ENCODE measurements around the gene SLC10A2. TPM values are rescaled to one million over a fixed set of nuclear protein-coding genes. Genes with fewer than 3 reads are reported as not detected.

The SLC10A2 gene
- total RNA-seq, 6 experiments from 2014 or later = not detected

GRCh38 chr13:103066781-103067345 is 646 bp upstream of the SLC10A2 start:
- no peak overlapping the region for H3K27ac Mint-ChIP-seq
- no peaks in the 10 kb centered on the region for H3K36me3 Mint-ChIP-seq (ENCODE audit: low read depth)
- no peak for TF ChIP-seq CTCF (IDR thresholded peaks at IDR 0.05)
- no peaks in the 10 kb centered on the region for H3K27me3 Mint-ChIP-seq (ENCODE audit: insufficient read depth)
- DNase-seq = no peak
- H3K4me3 Mint-ChIP-seq = no peak overlapping the region
- no peaks in the 10 kb centered on the region for H3K4me1 Mint-ChIP-seq (ENCODE audit: low read depth)
- H3K9me3 Mint-ChIP-seq = peaks cover 30% of the 10 kb centered on the region

- Mint-ChIP-seq H3K4me3 (no peak overlapping the region), H3K9me3 (peaks cover 36% of the 10 kb centered on the region), H3K27ac (no peak overlapping the region), H3K36me3 (ENCODE audit: low read depth) (no peaks in the 10 kb centered on the region), H3K27me3 (ENCODE audit: insufficient read depth) (no peaks in the 10 kb centered on the region; the same call in 1 of the 2 replicates), H3K4me1 (ENCODE audit: low read depth) (no peaks in the 10 kb centered on the region)
- TF ChIP-seq CTCF (IDR thresholded peaks at IDR 0.05) = no peak
- no peak for DNase-seq
Measured at GRCh38 chr13:103063376-103063775, 2.8 kb downstream of the SLC10A2 start.

GRCh38 chr13:103062079-103062478 is 4.1 kb downstream of the SLC10A2 start:
- no peak overlapping the region for H3K4me3 Mint-ChIP-seq
- H3K9me3 Mint-ChIP-seq = peaks cover 36% of the 10 kb centered on the region

GRCh38 chr13:103056008-103056407 is 10.2 kb downstream of the SLC10A2 start:
- Mint-ChIP-seq H3K4me3 (no peak overlapping the region), H3K4me1 (ENCODE audit: low read depth) (no peaks in the 10 kb centered on the region), H3K36me3 (ENCODE audit: low read depth) (no peaks in the 10 kb centered on the region; the same call in 1 of the 2 replicates), H3K27ac (no peak overlapping the region), H3K9me3 (peaks cover 58% of the 10 kb centered on the region), H3K27me3 (ENCODE audit: insufficient read depth) (no peaks in the 10 kb centered on the region)
- no peak for TF ChIP-seq CTCF (IDR thresholded peaks at IDR 0.05)
- no peak for DNase-seq

More at GRCh38 chr13:103062079-103062478, 4.1 kb downstream of the SLC10A2 start:
- no peak for TF ChIP-seq CTCF (IDR thresholded peaks at IDR 0.05)
- DNase-seq = no peak
- no peaks in the 10 kb centered on the region for H3K4me1 Mint-ChIP-seq (ENCODE audit: low read depth)
- H3K36me3 Mint-ChIP-seq (ENCODE audit: low read depth) = no peaks in the 10 kb centered on the region
- no peak overlapping the region for H3K27ac Mint-ChIP-seq
- no peaks in the 10 kb centered on the region; the same call in 1 of the 2 replicates for H3K27me3 Mint-ChIP-seq (ENCODE audit: insufficient read depth)

GRCh38 chr13:103055166-103055565 is 11.1 kb downstream of the SLC10A2 start:
- Mint-ChIP-seq H3K27ac (no peak overlapping the region), H3K4me3 (no peak overlapping the region), H3K27me3 (ENCODE audit: insufficient read depth) (no peaks in the 10 kb centered on the region), H3K36me3 (ENCODE audit: low read depth) (no peaks in the 10 kb centered on the region; the same call in 1 of the 2 replicates), H3K9me3 (peaks cover 55% of the 10 kb centered on the region), H3K4me1 (ENCODE audit: low read depth) (no peaks in the 10 kb centered on the region)
- no peak for TF ChIP-seq CTCF (IDR thresholded peaks at IDR 0.05)
- no peak for DNase-seq

Measured in HFFc6 (cell line).